Lower leg skin (tissue), 3 donors: ENCODE results near the gene HM13.
"Not testable (repeated sequence)": the region's sequence is repeated elsewhere in the genome, so short reads cannot be mapped to it uniquely, and the experiment has no call there.

ENCODE experiments used
- CTCF ChIP-seq, 3 donors: fragments of 450-650 bp; IDR thresholded peaks; one replicate each; pipeline ENCODE4 v1.5.1; 2016; ENCODE audit warnings: antibody characterized with exemption in 3 of 3, mild to moderate bottlenecking in 3 of 3, moderate library complexity in 2 of 3
- POLR2A ChIP-seq, 2 donors: fragments of 450-650 bp; IDR thresholded peaks; one replicate each; pipeline ENCODE4 v1.6.1; 2016 to 2017; ENCODE audit warnings: antibody characterized with exemption in 2 of 2, mild to moderate bottlenecking in 1 of 2, moderate library complexity in 1 of 2

GRCh38 chr20:31502884-31503673 is 11.2 kb upstream of the HM13 start:
- TF ChIP-seq CTCF (IDR thresholded peaks at IDR 0.05) = peak in 2 of 3 donors; percentile 81 to 93
- not testable (repeated sequence) for TF ChIP-seq POLR2A (IDR thresholded peaks at IDR 0.05)
